GM19351 (cell line): Measurements from ENCODE around the gene RNF20.
"Not testable (repeated sequence)": the region's sequence is repeated elsewhere in the genome, so short reads cannot be mapped to it uniquely, and the experiment has no call there.

Experiments used
- ATAC-seq: cut with Tn5 transposase; IDR thresholded peaks from one replicate; pipeline ENCODE4 v1.9.1; 2021; ENCODE audit warnings: mild to moderate bottlenecking, moderate library complexity; ENCODE audit not compliant: unreplicated experiment

Gene RNF20

GRCh38 chr9:101536351-101536750 lies 2.7 kb downstream of the RNF20 start:
- no peak for ATAC-seq

- no peak for ATAC-seq
These were observed 3.3 kb downstream of the RNF20 start for GRCh38 chr9:101536938-101537337.

- no peak for ATAC-seq
These were observed 6.4 kb downstream of the RNF20 start for GRCh38 chr9:101540069-101540468.

- ATAC-seq, result no peak
These were observed 9.6 kb downstream of the RNF20 start for GRCh38 chr9:101543098-101543735.

- not testable (repeated sequence) for ATAC-seq
These were observed 15.9 kb downstream of the RNF20 start for GRCh38 chr9:101549472-101550098.

- ATAC-seq, result no peak
These were observed 28.1 kb downstream of the RNF20 start for GRCh38 chr9:101561740-101562139.

- ATAC-seq, result no peak
These were observed 29.3 kb downstream of the RNF20 start for GRCh38 chr9:101562966-101563365.

- no peak for ATAC-seq
These were observed 30.6 kb downstream of the RNF20 start for GRCh38 chr9:101564252-101564651.

GRCh38 chr9:101566904-101567724 lies 33.5 kb downstream of the RNF20 start:
- peak; percentile 90 for ATAC-seq

GRCh38 chr9:101567725-101568350 lies 34.2 kb downstream of the RNF20 start:
- no peak for ATAC-seq

GRCh38 chr9:101569741-101570501 lies 36.3 kb downstream of the RNF20 start:
- no peak for ATAC-seq

- no peak for ATAC-seq
These were observed 37.5 kb downstream of the RNF20 start for GRCh38 chr9:101571114-101571513.

GRCh38 chr9:101572316-101572715 lies 38.7 kb downstream of the RNF20 start:
- ATAC-seq, result no peak

- ATAC-seq, result no peak
These were observed 41.2 kb downstream of the RNF20 start for GRCh38 chr9:101574731-101575333.

- peak; percentile 80 for ATAC-seq
These were observed 44.7 kb downstream of the RNF20 start for GRCh38 chr9:101578378-101578777.

- no peak for ATAC-seq
These were observed 46.3 kb downstream of the RNF20 start for GRCh38 chr9:101579711-101580545.

- no peak for ATAC-seq
These were observed 48.9 kb downstream of the RNF20 start for GRCh38 chr9:101582553-101582952.

GRCh38 chr9:101585740-101586139 lies 52.1 kb downstream of the RNF20 start:
- ATAC-seq, result no peak

- peak; percentile 93 for ATAC-seq
These were observed 53.0 kb downstream of the RNF20 start for GRCh38 chr9:101586651-101587050.
